ENCODE results near the gene DENND1A.

The DENND1A gene

DNA sequence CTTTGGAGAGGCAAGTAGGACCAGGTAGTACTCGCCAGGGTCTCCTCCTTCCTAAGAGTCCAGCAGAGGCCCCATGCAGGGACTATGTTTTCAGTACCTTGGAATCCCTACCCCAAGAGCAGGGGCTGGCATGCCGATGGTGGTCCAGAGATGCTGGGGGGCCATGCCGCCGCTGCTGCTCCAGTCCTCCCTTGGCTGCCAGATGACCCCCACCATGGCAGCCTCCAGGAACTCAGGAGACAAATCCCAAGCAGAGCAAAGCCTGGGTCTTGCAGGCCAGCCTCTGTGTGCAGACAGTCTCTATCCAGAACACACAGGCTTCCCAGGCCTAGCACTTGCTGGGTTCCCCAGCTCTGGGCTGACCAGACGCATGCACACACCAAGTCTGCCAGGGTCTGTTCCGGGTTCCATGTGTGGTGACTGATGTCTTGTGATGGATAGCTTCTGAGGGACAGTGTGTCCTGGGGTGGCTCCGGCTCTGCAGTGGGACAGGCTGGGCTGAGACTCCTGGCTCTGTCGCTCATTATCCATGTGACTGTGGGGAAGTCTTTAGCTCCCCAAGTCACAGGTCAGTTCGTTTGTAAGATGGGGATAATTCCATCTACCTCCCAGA lies 446.6 kb downstream of the DENND1A start:
- H3K4me3 ChIP-seq (ENCODE audit: low read length), result no peak overlapping the region
- no peak for DNase-seq (ENCODE audit: low read depth)
- TF ChIP-seq, protein P1, sequence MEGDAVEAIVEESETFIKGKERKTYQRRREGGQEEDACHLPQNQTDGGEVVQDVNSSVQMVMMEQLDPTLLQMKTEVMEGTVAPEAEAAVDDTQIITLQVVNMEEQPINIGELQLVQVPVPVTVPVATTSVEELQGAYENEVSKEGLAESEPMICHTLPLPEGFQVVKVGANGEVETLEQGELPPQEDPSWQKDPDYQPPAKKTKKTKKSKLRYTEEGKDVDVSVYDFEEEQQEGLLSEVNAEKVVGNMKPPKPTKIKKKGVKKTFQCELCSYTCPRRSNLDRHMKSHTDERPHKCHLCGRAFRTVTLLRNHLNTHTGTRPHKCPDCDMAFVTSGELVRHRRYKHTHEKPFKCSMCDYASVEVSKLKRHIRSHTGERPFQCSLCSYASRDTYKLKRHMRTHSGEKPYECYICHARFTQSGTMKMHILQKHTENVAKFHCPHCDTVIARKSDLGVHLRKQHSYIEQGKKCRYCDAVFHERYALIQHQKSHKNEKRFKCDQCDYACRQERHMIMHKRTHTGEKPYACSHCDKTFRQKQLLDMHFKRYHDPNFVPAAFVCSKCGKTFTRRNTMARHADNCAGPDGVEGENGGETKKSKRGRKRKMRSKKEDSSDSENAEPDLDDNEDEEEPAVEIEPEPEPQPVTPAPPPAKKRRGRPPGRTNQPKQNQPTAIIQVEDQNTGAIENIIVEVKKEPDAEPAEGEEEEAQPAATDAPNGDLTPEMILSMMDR (IDR thresholded peaks at IDR 0.05; ENCODE audit: insufficient read depth, low read depth, low read length, missing control alignments), result no peak

DNA sequence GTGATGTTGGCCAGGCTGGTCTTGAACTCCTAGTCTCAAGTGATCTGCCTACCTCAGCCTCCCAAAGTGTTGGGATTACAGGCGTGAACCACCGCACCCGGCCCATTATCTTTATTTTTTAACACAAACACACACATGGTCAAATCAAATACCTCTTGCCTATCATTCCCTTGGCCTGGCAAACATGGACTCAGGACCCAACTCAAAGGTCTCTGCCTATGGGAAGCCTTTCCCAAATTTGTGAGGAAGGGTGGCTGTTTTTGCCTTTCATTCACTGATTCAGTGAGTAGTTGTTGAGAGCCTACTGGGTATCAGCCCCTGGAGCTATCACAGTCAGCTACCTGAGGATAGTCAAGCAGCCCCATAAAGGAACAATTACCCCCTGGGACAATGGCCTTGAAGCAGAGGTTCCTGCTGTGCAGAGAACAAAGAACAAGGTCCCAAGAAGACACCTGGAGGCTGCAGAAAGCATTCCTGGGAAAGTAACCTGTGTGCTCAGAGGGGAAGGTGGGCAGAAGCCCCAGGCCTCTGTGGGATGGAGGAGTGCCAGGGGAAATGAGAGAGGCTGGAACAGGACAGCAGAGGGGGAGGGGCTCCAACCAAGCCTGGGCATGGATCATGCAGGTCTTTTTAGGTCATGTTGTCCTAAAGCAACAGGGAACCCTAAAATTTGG lies 447.5 kb downstream of the DENND1A start:
- H3K4me3 ChIP-seq (ENCODE audit: low read length), result no peak overlapping the region
- no peak for DNase-seq (ENCODE audit: low read depth)
- TF ChIP-seq, protein P1 (IDR thresholded peaks at IDR 0.05; ENCODE audit: insufficient read depth, low read depth, low read length, missing control alignments), result no peak

DNA sequence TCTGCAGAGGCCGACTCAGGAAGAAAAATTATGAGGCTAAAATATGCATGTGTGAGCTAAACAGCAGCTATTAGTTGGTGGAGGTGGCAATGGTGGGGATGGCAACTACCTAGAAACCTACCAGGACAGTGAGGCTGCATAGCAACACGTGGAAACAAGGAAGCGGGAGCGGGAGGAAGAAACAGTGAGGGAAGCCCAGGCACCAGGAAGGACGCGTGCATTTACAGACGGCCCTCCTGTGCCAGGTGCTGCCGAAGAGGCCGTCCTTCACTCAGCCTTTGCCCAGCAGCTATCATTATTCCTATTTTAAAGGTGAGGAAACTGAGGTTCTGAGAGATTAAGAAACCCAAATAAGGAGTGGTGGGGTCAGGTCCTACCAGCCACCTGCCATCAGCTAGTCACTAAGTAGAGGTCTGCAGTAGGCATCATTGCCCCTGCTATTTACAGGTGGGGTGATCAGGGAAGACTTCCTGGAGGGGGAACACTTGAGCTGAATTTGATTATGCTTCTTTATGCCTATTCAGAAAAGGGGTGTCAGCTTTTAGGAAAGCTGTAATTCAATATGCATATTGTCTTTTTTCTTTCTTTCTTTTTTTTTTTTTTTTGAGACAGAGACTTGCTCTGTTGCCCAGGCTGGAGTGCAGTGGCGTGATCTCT lies 448.6 kb downstream of the DENND1A start:
- DNase-seq (ENCODE audit: low read depth), result no peak
- no peak overlapping the region for H3K4me3 ChIP-seq (ENCODE audit: low read length)
- TF ChIP-seq, protein P1 (IDR thresholded peaks at IDR 0.05; ENCODE audit: insufficient read depth, low read depth, low read length, missing control alignments), result no peak

DNA sequence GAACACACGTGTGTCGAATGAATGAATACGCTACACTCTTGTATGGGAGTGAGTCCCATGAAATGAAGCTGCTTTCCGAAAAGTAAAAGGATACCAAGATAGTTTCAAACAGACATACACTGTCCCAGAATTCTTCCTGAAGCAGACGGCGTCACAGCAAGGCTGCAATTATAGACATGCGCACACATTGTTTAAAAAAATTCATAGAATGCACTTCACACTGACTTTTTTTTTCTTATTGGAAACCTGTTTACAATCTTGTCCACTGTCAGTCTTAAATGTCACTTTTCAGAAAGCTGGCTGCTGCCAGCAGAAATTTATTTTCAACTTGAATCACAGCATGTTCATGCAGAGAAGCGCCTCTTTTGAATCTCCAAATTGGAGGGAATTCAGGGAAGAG lies 449.1 kb downstream of the DENND1A start:
- no peak for DNase-seq (ENCODE audit: low read depth)
- H3K4me3 ChIP-seq (ENCODE audit: low read length), result no peak overlapping the region
- TF ChIP-seq, protein P1 (IDR thresholded peaks at IDR 0.05; ENCODE audit: insufficient read depth, low read depth, low read length, missing control alignments), result no peak

DNA sequence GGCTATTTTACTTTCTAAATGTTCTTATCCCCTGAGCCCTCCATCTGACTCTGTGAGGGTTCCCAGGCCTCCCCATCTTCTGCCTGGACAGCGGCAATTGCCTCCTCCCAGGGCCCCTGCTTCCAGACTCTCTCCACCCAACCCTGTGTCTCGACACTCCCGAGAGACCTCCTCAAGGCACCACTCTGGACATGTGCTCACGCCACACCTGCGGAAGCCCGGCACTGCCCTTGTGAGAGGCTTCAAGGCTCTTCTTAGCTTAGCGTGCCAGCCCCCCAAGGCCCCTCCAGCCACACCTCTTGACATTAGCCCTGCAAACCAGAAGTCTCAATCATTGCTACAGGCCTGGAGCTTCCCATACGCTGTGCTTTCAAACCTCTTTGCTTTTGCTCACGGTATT lies 449.8 kb downstream of the DENND1A start:
- no peak overlapping the region for H3K4me3 ChIP-seq (ENCODE audit: low read length)
- DNase-seq (ENCODE audit: low read depth), result no peak
- TF ChIP-seq, protein P1 (IDR thresholded peaks at IDR 0.05; ENCODE audit: insufficient read depth, low read depth, low read length, missing control alignments), result no peak

DNA sequence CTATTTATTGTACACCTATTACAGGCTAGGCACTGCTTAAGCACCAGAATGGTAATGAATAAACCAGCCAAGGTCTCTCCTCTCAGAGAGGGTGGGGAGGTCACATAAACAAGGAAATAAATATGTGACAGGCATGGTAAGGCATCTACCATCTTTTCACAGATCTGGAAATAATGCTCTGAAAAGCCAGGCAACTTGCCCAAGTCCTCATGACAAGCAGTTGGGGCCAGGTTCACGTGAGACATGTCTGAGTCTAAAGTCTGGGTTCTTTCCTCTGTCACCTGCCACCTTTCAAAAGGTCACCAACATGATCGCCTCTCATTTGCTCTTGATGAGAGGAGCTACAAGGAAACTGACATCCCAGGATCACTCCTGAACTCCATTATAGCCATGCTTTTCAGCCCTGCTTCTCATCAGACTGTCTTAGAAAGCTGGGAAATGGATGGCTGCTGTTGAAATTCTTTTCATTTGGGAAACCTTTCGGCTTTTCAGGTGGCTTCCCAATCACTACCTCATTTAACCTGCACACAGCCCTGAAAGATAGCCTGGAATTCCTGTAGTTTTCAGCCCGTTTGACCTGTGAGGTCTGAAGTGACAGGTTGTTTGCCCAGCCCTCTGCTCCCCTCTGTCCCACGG lies 450.8 kb downstream of the DENND1A start:
- H3K4me3 ChIP-seq (ENCODE audit: low read length), result no peak overlapping the region
- DNase-seq (ENCODE audit: low read depth), result no peak
- TF ChIP-seq, protein P1 (IDR thresholded peaks at IDR 0.05; ENCODE audit: insufficient read depth, low read depth, low read length, missing control alignments), result no peak
